Endothelial cell (in vitro differentiated cells): ENCODE data around the gene INTS13. TPM values are rescaled to one million over a fixed set of nuclear protein-coding genes. Genes with fewer than 3 reads are reported as not detected.

ENCODE experiments used
- DNase-seq: peaks from one replicate; pipeline ENCODE4 v3.0.0; 2021; ENCODE audit warnings: low spot score
- H3K27ac Mint-ChIP-seq: one replicate; pipeline ENCODE4 v1.8.0; 2021; ENCODE audit warnings: mixed read lengths, inconsistent platforms; ENCODE audit not compliant: unreplicated experiment
- H3K27me3 Mint-ChIP-seq: one replicate; pipeline ENCODE4 v1.8.0; 2021; ENCODE audit warnings: mild to moderate bottlenecking, moderate library complexity, mixed read lengths, inconsistent platforms; ENCODE audit not compliant: unreplicated experiment
- H3K36me3 Mint-ChIP-seq: one replicate; pipeline ENCODE4 v1.8.0; 2021; ENCODE audit warnings: mild to moderate bottlenecking, low read depth, mixed read lengths, inconsistent platforms; ENCODE audit not compliant: unreplicated experiment
- H3K4me1 Mint-ChIP-seq: one replicate; pipeline ENCODE4 v1.8.0; 2021; ENCODE audit warnings: mild to moderate bottlenecking, mixed read lengths, inconsistent platforms; ENCODE audit not compliant: unreplicated experiment
- H3K4me3 Mint-ChIP-seq: one replicate; pipeline ENCODE4 v1.8.0; 2021; ENCODE audit warnings: mild to moderate bottlenecking, mixed read lengths, inconsistent platforms; ENCODE audit not compliant: unreplicated experiment
- H3K9me3 Mint-ChIP-seq: one replicate; pipeline ENCODE4 v1.8.0; 2021; ENCODE audit warnings: mixed read lengths, inconsistent platforms; ENCODE audit not compliant: unreplicated experiment
- total RNA-seq: library from RNA; stranded (reverse); fragmentation: NEBNext Ultra II Directional; extraction: Animal tissue kit (Norgen Biotek cat#: 25700); gene quantifications from one replicate; pipeline ENCODE4 v1.2.1, GENCODE V29; 2021; ENCODE audit not compliant: unreplicated experiment
- TF ChIP-seq, protein P1 (sequence below): fragments of 200-600 bp; sonication (generic); IDR thresholded peaks from one replicate; pipeline ENCODE4 v1.5.0; 2021; ENCODE audit warnings: antibody characterized with exemption; ENCODE audit not compliant: unreplicated experiment

Gene INTS13
- total RNA-seq, 1 donor from 2014 or later: 20.0 TPM

DNA sequence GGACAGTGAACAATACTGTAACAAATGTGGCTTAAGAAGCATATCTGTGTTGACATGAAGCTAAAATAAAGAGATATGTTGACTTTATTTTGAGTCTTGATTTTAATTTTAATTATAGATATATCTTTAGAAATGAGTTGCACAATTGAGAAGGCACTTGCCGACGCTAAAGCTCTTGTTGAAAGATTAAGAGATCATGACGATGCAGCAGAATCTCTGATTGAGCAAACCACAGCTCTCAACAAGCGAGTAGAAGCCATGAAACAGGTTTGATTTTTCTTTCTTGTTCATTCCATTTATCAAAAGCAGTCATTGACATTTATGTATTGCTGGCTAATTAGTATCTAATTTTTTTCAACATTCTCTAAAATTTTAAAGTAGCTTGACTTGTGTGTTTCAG is 16.2 kb upstream of the INTS13 start:
- no peak for DNase-seq
- Mint-ChIP-seq H3K4me1 (peaks cover 4% of the 10 kb centered on the region), H3K27me3 (peaks cover 2% of the 10 kb centered on the region), H3K9me3 (no peaks in the 10 kb centered on the region), H3K4me3 (no peak overlapping the region), H3K36me3 (peaks cover 7% of the 10 kb centered on the region), H3K27ac (no peak overlapping the region)
- TF ChIP-seq, protein P1, sequence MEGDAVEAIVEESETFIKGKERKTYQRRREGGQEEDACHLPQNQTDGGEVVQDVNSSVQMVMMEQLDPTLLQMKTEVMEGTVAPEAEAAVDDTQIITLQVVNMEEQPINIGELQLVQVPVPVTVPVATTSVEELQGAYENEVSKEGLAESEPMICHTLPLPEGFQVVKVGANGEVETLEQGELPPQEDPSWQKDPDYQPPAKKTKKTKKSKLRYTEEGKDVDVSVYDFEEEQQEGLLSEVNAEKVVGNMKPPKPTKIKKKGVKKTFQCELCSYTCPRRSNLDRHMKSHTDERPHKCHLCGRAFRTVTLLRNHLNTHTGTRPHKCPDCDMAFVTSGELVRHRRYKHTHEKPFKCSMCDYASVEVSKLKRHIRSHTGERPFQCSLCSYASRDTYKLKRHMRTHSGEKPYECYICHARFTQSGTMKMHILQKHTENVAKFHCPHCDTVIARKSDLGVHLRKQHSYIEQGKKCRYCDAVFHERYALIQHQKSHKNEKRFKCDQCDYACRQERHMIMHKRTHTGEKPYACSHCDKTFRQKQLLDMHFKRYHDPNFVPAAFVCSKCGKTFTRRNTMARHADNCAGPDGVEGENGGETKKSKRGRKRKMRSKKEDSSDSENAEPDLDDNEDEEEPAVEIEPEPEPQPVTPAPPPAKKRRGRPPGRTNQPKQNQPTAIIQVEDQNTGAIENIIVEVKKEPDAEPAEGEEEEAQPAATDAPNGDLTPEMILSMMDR: no peak

DNA sequence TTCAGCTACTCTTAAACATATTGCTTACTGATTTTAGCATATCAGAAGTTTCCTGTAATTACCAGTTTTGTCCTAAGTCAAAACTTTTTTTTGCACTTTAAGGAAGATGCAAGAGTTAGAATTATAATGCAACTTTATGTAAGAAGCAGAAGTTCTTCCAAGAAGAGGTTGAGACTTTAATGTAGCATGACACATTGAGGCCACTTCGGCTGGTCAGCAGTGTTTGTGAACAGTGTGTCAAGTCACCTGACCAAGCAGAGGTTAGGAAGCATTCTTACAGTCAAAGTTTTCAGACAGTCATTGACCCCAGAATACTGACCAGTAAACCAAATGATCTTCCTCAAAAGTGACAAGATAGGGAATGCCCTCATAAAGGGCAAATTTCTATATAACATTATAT is 15.7 kb upstream of the INTS13 start:
- no peak overlapping the region for H3K27ac Mint-ChIP-seq
- peaks cover 2% of the 10 kb centered on the region for H3K27me3 Mint-ChIP-seq
- H3K9me3 Mint-ChIP-seq: no peaks in the 10 kb centered on the region
- H3K4me1 Mint-ChIP-seq: peaks cover 4% of the 10 kb centered on the region
- no peak overlapping the region for H3K4me3 Mint-ChIP-seq
- peaks cover 9% of the 10 kb centered on the region for H3K36me3 Mint-ChIP-seq
- no peak for DNase-seq
- TF ChIP-seq, protein P1: no peak

DNA sequence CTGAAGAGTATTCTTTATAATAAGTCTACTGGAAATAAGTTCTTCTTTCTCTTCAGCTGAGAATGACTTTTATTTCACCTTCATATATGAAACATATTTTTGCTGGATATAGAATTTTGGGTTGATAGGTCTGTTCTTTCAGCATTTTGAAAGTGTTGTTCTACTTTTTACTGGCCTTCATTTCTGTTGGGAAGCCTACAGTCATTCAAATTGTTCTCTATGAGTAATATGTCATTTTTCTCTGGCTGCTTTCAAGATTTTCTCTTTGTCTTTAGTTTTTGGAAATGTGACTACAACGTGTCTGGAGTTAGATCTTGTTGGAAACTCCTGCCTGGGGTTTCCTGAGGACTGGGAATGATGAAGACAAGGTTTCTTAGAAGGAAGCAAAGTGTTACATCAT is 10.5 kb upstream of the INTS13 start:
- H3K27ac Mint-ChIP-seq: no peak overlapping the region
- DNase-seq: no peak
- TF ChIP-seq, protein P1: no peak
- peaks cover 4% of the 10 kb centered on the region for H3K4me1 Mint-ChIP-seq
- H3K4me3 Mint-ChIP-seq: no peak overlapping the region
- H3K27me3 Mint-ChIP-seq: peaks cover 2% of the 10 kb centered on the region
- no peaks in the 10 kb centered on the region for H3K9me3 Mint-ChIP-seq
- H3K36me3 Mint-ChIP-seq: peaks cover 4% of the 10 kb centered on the region

DNA sequence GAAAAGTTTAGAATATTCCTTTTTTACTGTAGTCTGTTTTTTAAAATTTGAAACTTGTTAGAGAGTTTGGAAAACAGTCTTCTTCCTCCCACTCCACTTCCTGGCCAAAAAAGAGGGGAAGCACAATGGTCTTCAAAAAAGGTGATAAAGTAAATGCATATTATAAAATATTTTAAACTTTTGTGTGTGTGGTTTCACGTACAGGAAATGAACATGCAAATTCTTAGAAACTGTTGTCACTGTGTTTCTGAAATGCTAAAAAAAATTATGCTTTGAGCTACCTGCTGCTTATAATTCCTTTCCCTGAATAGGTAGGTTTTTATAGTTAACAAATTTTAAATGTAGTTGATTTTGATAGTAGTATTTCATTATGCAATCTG is 3.4 kb upstream of the INTS13 start:
- peaks cover 9% of the 10 kb centered on the region for H3K36me3 Mint-ChIP-seq
- H3K4me3 Mint-ChIP-seq: no peak overlapping the region
- TF ChIP-seq, protein P1: no peak
- peaks cover 27% of the 10 kb centered on the region for H3K4me1 Mint-ChIP-seq
- H3K27me3 Mint-ChIP-seq: peaks cover 18% of the 10 kb centered on the region
- DNase-seq: no peak
- no peaks in the 10 kb centered on the region for H3K9me3 Mint-ChIP-seq
- no peak overlapping the region for H3K27ac Mint-ChIP-seq

DNA sequence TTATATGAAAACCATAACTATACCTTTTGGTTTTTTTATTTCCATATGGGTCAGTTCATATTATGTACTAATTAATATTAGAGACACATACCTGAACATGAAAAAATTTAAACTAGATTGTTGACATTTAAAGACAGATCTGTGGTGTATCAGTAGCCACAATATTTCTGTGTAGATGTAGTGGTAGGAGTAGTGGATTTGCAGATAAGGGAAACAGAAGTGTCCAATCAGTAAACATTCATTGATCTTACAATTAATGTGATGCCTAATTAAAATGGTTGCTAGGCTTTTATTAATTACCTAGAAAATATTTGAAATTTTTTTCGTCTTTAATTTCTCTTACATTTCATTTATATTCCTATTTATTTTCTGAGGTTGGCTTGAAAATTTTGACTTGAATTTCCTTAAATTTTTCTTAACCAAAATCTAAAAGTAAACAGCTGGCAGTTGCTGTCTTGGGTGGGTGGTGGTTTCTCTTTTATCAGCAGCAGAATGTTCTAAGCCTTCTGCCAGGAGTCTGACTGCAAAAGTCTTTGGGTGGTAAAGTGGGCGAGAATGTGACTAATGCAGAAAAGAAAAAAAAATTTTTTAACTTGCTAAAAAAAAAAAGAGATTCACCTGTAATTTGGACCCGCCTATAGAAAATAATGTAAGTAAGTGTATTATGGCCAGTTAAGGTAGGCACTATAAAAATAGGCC is 2.9 kb upstream of the INTS13 start:
- TF ChIP-seq, protein P1: no peak
- Mint-ChIP-seq H3K9me3 (no peaks in the 10 kb centered on the region), H3K27me3 (peaks cover 18% of the 10 kb centered on the region), H3K4me3 (peak overlapping the region; percentile 28), H3K27ac (no peak overlapping the region), H3K36me3 (peaks cover 9% of the 10 kb centered on the region), H3K4me1 (peaks cover 27% of the 10 kb centered on the region)
- no peak for DNase-seq
